Ishikawa (cell line): ENCODE measurements around the gene COMTD1.

Experiments used
- EGR1 ChIP-seq: IDR thresholded peaks from 2 replicates; pipeline ENCODE4 v1.6.1; 2012
- REST ChIP-seq: IDR thresholded peaks from 2 replicates; pipeline ENCODE4 v1.6.1; 2012; ENCODE audit warnings: low read depth, mild to moderate bottlenecking
- TAF1 ChIP-seq: IDR thresholded peaks from 2 replicates; pipeline ENCODE4 v1.6.1; 2012; ENCODE audit warnings: low read depth, mild to moderate bottlenecking

GRCh38 chr10:75186310-75186709, 49.4 kb downstream of the COMTD1 start:
- no peak for TF ChIP-seq REST
- no peak for TF ChIP-seq TAF1
- no peak for TF ChIP-seq EGR1
